Neural progenitor cell (in vitro differentiated cells): ENCODE data around the gene TSNAXIP1. TPM values are rescaled to one million over a fixed set of nuclear protein-coding genes. Genes with fewer than 3 reads are reported as not detected.

Experiments
- DNase-seq: peaks from one replicate; pipeline ENCODE4 v3.0.0-alpha.2; 2016; ENCODE audit warnings: low spot score
- H2AFZ ChIP-seq: fragments of 200-600 bp; sonication (generic); replicated peaks from 2 replicates; pipeline ENCODE4 v1.6.1; 2016; ENCODE audit warnings: antibody characterized with exemption
- H3F3A ChIP-seq: fragments of 200-600 bp; sonication (generic); 2 replicates; pipeline ENCODE4 v1.6.1; 2016; ENCODE audit warnings: antibody characterized with exemption, low read depth
- H3K27ac ChIP-seq: fragments of 200-600 bp; sonication (generic); 2 replicates; pipeline ENCODE4 v1.5.1; 2016; ENCODE audit warnings: mild to moderate bottlenecking
- H3K27me3 ChIP-seq: fragments of 200-600 bp; sonication (generic); 2 replicates; pipeline ENCODE4 v1.6.1; 2016; ENCODE audit warnings: mild to moderate bottlenecking, moderate library complexity
- H3K36me3 ChIP-seq: fragments of 200-600 bp; sonication (generic); 2 replicates; pipeline ENCODE4 v1.5.1; 2016
- H3K4me1 ChIP-seq: fragments of 200-600 bp; sonication (generic); 2 replicates; pipeline ENCODE4 v1.6.1; 2016; ENCODE audit warnings: mixed run types
- H3K4me2 ChIP-seq: fragments of 200-600 bp; sonication (generic); 2 replicates; pipeline ENCODE4 v1.6.1; 2016
- H3K4me3 ChIP-seq: fragments of 200-600 bp; sonication (generic); 2 replicates; pipeline ENCODE4 v1.5.1; 2016
- H3K79me2 ChIP-seq: fragments of 200-600 bp; sonication (generic); 2 replicates; pipeline ENCODE4 v1.6.1; 2016; ENCODE audit warnings: low read depth
- H3K9ac ChIP-seq: fragments of 200-600 bp; sonication (generic); 2 replicates; pipeline ENCODE4 v1.6.1; 2016
- H3K9me3 ChIP-seq: fragments of 200-600 bp; sonication (generic); 2 replicates; pipeline ENCODE4 v1.5.1; 2016; ENCODE audit warnings: low read depth
- H4K20me1 ChIP-seq: fragments of 200-600 bp; sonication (generic); 2 replicates; pipeline ENCODE4 v1.6.1; 2016; ENCODE audit warnings: low read depth
- H3K27ac Mint-ChIP-seq: 3 replicates; pipeline ENCODE4 v1.8.0; 2021; ENCODE audit warnings: mixed read lengths
- H3K27me3 Mint-ChIP-seq: 2 replicates; pipeline ENCODE4 v1.8.0; 2022; ENCODE audit warnings: low read depth, mild to moderate bottlenecking, inconsistent platforms, moderate library complexity, mixed read lengths; ENCODE audit not compliant: insufficient read depth
- H3K36me3 Mint-ChIP-seq: 3 replicates; pipeline ENCODE4 v1.8.0; 2021; ENCODE audit warnings: mixed read lengths
- H3K4me1 Mint-ChIP-seq: 3 replicates; pipeline ENCODE4 v1.8.0; 2021; ENCODE audit warnings: mixed read lengths
- H3K4me3 Mint-ChIP-seq: 3 replicates; pipeline ENCODE4 v1.8.0; 2021; ENCODE audit warnings: mild to moderate bottlenecking, moderate library complexity, mixed read lengths
- H3K9me3 Mint-ChIP-seq: 3 replicates; pipeline ENCODE4 v1.8.0; 2020; ENCODE audit warnings: mixed read lengths
- CTCF ChIP-seq: fragments of 200-600 bp; sonication (generic); IDR thresholded peaks from 2 replicates; pipeline ENCODE4 v1.5.1; 2017; ENCODE audit warnings: antibody characterized with exemption, mild to moderate bottlenecking
- EZH2 ChIP-seq: fragments of 200-600 bp; sonication (generic); IDR thresholded peaks from 2 replicates; pipeline ENCODE4 v1.6.1; 2017; ENCODE audit warnings: antibody characterized with exemption, mild to moderate bottlenecking, moderate library complexity
- EZH2phosphoT487 ChIP-seq: fragments of 200-600 bp; sonication (generic); IDR thresholded peaks from 2 replicates; pipeline ENCODE4 v1.6.1; 2017; ENCODE audit warnings: antibody characterized with exemption
- total RNA-seq: library from RNA; depleted of rRNA; stranded (reverse); fragments of >200 nt; gene quantifications from 2 replicates; pipeline ENCODE4 v1.2.3, GENCODE V29; 2015; ENCODE audit warnings: low replicate concordance

The TSNAXIP1 gene
- total RNA-seq, 1 donor from 2014 or later, result 2.9 TPM

GRCh38 chr16:67801241-67801640 lies 5.4 kb upstream of the TSNAXIP1 start:
- Mint-ChIP-seq H3K4me1 (peaks cover 9% of the 10 kb centered on the region), H3K4me3 (no peak overlapping the region), H3K27ac (no peak overlapping the region), H3K9me3 (no peaks in the 10 kb centered on the region), H3K27me3 (peaks cover 2% of the 10 kb centered on the region), H3K36me3 (peaks cover 27% of the 10 kb centered on the region)
- H3K79me2 ChIP-seq, result peaks cover 91% of the 10 kb centered on the region
- no peaks in the 10 kb centered on the region for H3K36me3 ChIP-seq
- H3F3A ChIP-seq, result no peaks in the 10 kb centered on the region
- H3K27ac ChIP-seq, result no peak overlapping the region
- no peak overlapping the region for H3K4me2 ChIP-seq
- no peaks in the 10 kb centered on the region for H3K9me3 ChIP-seq
- no peak for DNase-seq
- H3K27me3 ChIP-seq, result no peaks in the 10 kb centered on the region
- peaks cover 6% of the 10 kb centered on the region for H3K4me1 ChIP-seq
- TF ChIP-seq EZH2phosphoT487, result no peak
- no peak for TF ChIP-seq EZH2
- TF ChIP-seq CTCF, result no peak
- no peak overlapping the region for H3K9ac ChIP-seq
- H3K4me3 ChIP-seq, result no peak overlapping the region
- peaks cover 27% of the 10 kb centered on the region for H4K20me1 ChIP-seq
- no peak overlapping the region for H2AFZ ChIP-seq

GRCh38 chr16:67801883-67802282 lies 4.8 kb upstream of the TSNAXIP1 start:
- H3K27ac Mint-ChIP-seq, result no peak overlapping the region
- TF ChIP-seq EZH2, result no peak
- TF ChIP-seq EZH2phosphoT487, result no peak
- no peak for TF ChIP-seq CTCF
- peaks cover 27% of the 10 kb centered on the region for H4K20me1 ChIP-seq

DNA sequence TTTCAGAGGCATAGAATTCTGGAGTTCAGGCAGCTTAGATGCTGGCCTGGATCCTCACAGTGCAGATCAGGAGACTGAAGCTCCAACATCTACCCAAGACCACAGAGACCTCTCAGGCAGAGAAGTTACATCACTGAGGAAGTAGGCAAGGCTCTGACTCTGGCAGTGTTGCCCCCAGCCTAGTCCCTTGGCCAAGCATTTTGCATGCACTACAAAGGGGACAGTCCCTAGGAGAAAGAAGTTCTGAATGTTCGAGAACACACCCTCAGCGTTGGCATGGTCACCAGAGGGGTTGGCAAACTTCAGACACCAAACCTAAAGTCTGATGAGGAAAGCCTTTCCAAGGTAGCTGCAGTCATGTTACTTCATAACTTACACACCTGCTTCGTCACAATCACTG lies 2.8 kb upstream of the TSNAXIP1 start:
- H3K4me3 ChIP-seq, result no peak overlapping the region
- no peak for DNase-seq
- no peaks in the 10 kb centered on the region for H3K36me3 ChIP-seq
- peaks cover 6% of the 10 kb centered on the region for H3K4me1 ChIP-seq
- TF ChIP-seq EZH2phosphoT487 (no peak), EZH2 (no peak), CTCF (no peak)
- H4K20me1 ChIP-seq, result peaks cover 27% of the 10 kb centered on the region
- H3K4me2 ChIP-seq, result no peak overlapping the region
- H3K27ac ChIP-seq, result no peak overlapping the region
- Mint-ChIP-seq H3K27me3 (peaks cover 2% of the 10 kb centered on the region), H3K9me3 (no peaks in the 10 kb centered on the region), H3K4me1 (peaks cover 14% of the 10 kb centered on the region), H3K4me3 (peak overlapping the region; percentile 92), H3K27ac (no peak overlapping the region), H3K36me3 (peaks cover 18% of the 10 kb centered on the region)
- H2AFZ ChIP-seq, result no peak overlapping the region
- no peak overlapping the region for H3K9ac ChIP-seq
- peaks cover 9% of the 10 kb centered on the region for H3F3A ChIP-seq
- H3K9me3 ChIP-seq, result no peaks in the 10 kb centered on the region
- peaks cover 67% of the 10 kb centered on the region for H3K79me2 ChIP-seq
- no peaks in the 10 kb centered on the region for H3K27me3 ChIP-seq

More at GRCh38 chr16:67801883-67802282, 4.8 kb upstream of the TSNAXIP1 start:
- no peaks in the 10 kb centered on the region for H3K27me3 ChIP-seq
- no peak for DNase-seq
- H3K4me1 ChIP-seq, result peaks cover 6% of the 10 kb centered on the region
- no peak overlapping the region for H2AFZ ChIP-seq
- H3K9me3 ChIP-seq, result no peaks in the 10 kb centered on the region
- H3K36me3 Mint-ChIP-seq, result peaks cover 22% of the 10 kb centered on the region
- peaks cover 2% of the 10 kb centered on the region for H3K27me3 Mint-ChIP-seq
- no peak overlapping the region for H3K27ac ChIP-seq
- H3K9ac ChIP-seq, result no peak overlapping the region
- no peak overlapping the region for H3K4me3 Mint-ChIP-seq
- H3K4me1 Mint-ChIP-seq, result peaks cover 9% of the 10 kb centered on the region
- H3K4me2 ChIP-seq, result no peak overlapping the region
- peaks cover 3% of the 10 kb centered on the region for H3F3A ChIP-seq
- H3K79me2 ChIP-seq, result peaks cover 85% of the 10 kb centered on the region
- H3K4me3 ChIP-seq, result no peak overlapping the region
- no peaks in the 10 kb centered on the region for H3K36me3 ChIP-seq
- no peaks in the 10 kb centered on the region for H3K9me3 Mint-ChIP-seq
